ENCODE results near the gene TICAM1. TPM values are rescaled to one million over a fixed set of nuclear protein-coding genes. Genes with fewer than 3 reads are reported as not detected.

Gene TICAM1
- total and polyA plus RNA-seq, 2 of the 8 experiments (the other 6 are each of a cell fraction or from before 2014, with no cell fraction given): 0.41 to 0.65 TPM

GRCh38 chr19:4802711-4803110, 28.8 kb downstream of the TICAM1 start:
- Histone ChIP-seq H3K4me3 (ENCODE audit: extremely low read depth in 1 of 4, insufficient read depth in 2 of 4, low read depth in 3 of 4, low read length in 4 of 4) (no peak overlapping the region), H4K20me1 (replicated peaks in 1 of 2; ENCODE audit: control insufficient read depth in 1 of 2, insufficient read depth in 2 of 2, low read length in 2 of 2) (peaks cover 0 to 2% of the 10 kb centered on the region in 2 experiments), H3K36me3 (ENCODE audit: control insufficient read depth in 2 of 4, insufficient read depth in 4 of 4, low read length in 3 of 4) (no peaks in the 10 kb centered on the region), H4K91ac (replicated peaks; ENCODE audit: insufficient read length, low read length) (no peak overlapping the region), H3K23me2 (ENCODE audit: low read depth, low read length) (no peaks in the 10 kb centered on the region), H3K27ac (ENCODE audit: low read depth, low read length) (no peak overlapping the region), H2AK5ac (ENCODE audit: low read depth, low read length) (no peak overlapping the region), H3K9ac (replicated peaks in 1 of 4; ENCODE audit: extremely low read depth in 1 of 4, low read depth in 3 of 4, low read length in 3 of 4) (no peak overlapping the region), H3K27me3 (replicated peaks in 1 of 4; ENCODE audit: control insufficient read depth in 3 of 4, extremely low read depth in 1 of 4, insufficient read depth in 3 of 4, low read length in 3 of 4) (no peaks in the 10 kb centered on the region), H3K79me2 (ENCODE audit: control insufficient read depth in 1 of 2, insufficient read depth in 2 of 2, low read length in 2 of 2) (no peaks in the 10 kb centered on the region), H3K18ac (ENCODE audit: extremely low read depth, low read length) (no peak overlapping the region), H2BK120ac (replicated peaks; ENCODE audit: low read depth, low read length) (no peak overlapping the region), H3K23ac (ENCODE audit: insufficient read length) (no peak overlapping the region), H3K56ac (replicated peaks; ENCODE audit: insufficient read length, low read depth, low read length) (no peak overlapping the region), H4K5ac (ENCODE audit: insufficient read length, low read depth, low read length) (no peak overlapping the region), H3K4me1 (replicated peaks in 1 of 4; ENCODE audit: control insufficient read depth in 3 of 4, insufficient read depth in 4 of 4, low read length in 3 of 4) (no peaks in the 10 kb centered on the region), H2BK20ac (ENCODE audit: low read length) (no peak overlapping the region), H3K14ac (ENCODE audit: insufficient read length) (no peak overlapping the region), H2AFZ (ENCODE audit: low read length) (no peak overlapping the region), H2BK5ac (ENCODE audit: low read depth, low read length) (no peak overlapping the region), H4K8ac (ENCODE audit: extremely low read depth, insufficient read depth, low read length) (no peak overlapping the region), H3K79me1 (ENCODE audit: low read depth, low read length) (no peaks in the 10 kb centered on the region; the same call in 1 of the 2 replicates), H2BK12ac (ENCODE audit: low read depth, low read length) (no peak overlapping the region), H2BK15ac (ENCODE audit: low read length) (no peak overlapping the region), H3K4me2 (ENCODE audit: insufficient read depth in 1 of 2, low read depth in 2 of 2, low read length in 2 of 2) (no peak overlapping the region), H3K9me3 (ENCODE audit: insufficient read depth in 2 of 2, low read depth in 1 of 2, low read length in 1 of 2) (no peaks in the 10 kb centered on the region), H3K4ac (replicated peaks; ENCODE audit: insufficient read length, low read depth, low read length) (no peak overlapping the region)
- 86% methylated on average over 7 of the region's 7 CpGs; no CpG with 5 or more reads in 1 of the 2 experiments for WGBS, 2 experiments (ENCODE audit: extremely low coverage in 1 of 2, insufficient coverage in 1 of 2, insufficient read length in 1 of 2, insufficient replicate concordance in 2 of 2, low coverage in 1 of 2, low lambda C conversion rate in 2 of 2, missing lambda C conversion rate in 1 of 2)
- TF ChIP-seq E2F6 (IDR thresholded peaks at IDR 0.05): no peak
- TF ChIP-seq CTBP2 (IDR thresholded peaks at IDR 0.05; ENCODE audit: borderline replicate concordance, insufficient read depth, insufficient read length, low read length): no peak
- TF ChIP-seq NANOG (IDR thresholded peaks at IDR 0.05; ENCODE audit: insufficient read depth, low read depth, low read length, poor library complexity, severe bottlenecking): no peak
- TF ChIP-seq YY1 (IDR thresholded peaks at IDR 0.05; ENCODE audit: low read depth, low read length): no peak
- TF ChIP-seq ATF3 (IDR thresholded peaks at IDR 0.05; ENCODE audit: insufficient read depth, low read depth, low read length): no peak
- TF ChIP-seq SP2 (IDR thresholded peaks at IDR 0.05; ENCODE audit: low read length): no peak
- TF ChIP-seq POLR2A (IDR thresholded peaks at IDR 0.05; ENCODE audit: control extremely low read depth in 1 of 2, low read depth in 2 of 2, low read length in 2 of 2): no peak
- no peak for TF ChIP-seq TEAD4 (IDR thresholded peaks at IDR 0.05; ENCODE audit: low read depth, low read length)
- TF ChIP-seq PHF8 (conservative IDR thresholded peaks at IDR 0.05; ENCODE audit: low read depth, low read length): no peak
- FAIRE-seq (no peak), DNase-seq (ENCODE audit: low read depth in 1 of 2, low spot score in 2 of 2) (no peak)
- ChIA-PET POLR2A (ENCODE audit: partially characterized antibody) (interaction anchor here (0.5 kb wide), 1 partner anchor 11 kb away, joined by 3 read pairs; no protein-coding TSS in a partner anchor), CTCF (ENCODE audit: partially characterized antibody) (interaction anchor here (0.7 to 9.2 kb wide), 4 partner anchors 12 to 78 kb away, joined by 3 to 100 read pairs (median 24); partner anchors contain the start of gene FEM1A)

All from H1 (cell line).